Nephron (organoid): ENCODE data around the gene TADA3.

Source experiments
- H3K27ac Mint-ChIP-seq, 3 experiments: 2 replicates each; pipeline ENCODE4 v1.8.0; 2020; ENCODE audit warnings: mixed read lengths in 3 of 3, mild to moderate bottlenecking in 2 of 3, moderate library complexity in 1 of 3
- H3K27me3 Mint-ChIP-seq: 2 replicates; pipeline ENCODE4 v1.8.0; 2021; ENCODE audit warnings: low read depth, mild to moderate bottlenecking, moderate library complexity, mixed read lengths
- H3K36me3 Mint-ChIP-seq: 2 replicates; pipeline ENCODE4 v1.8.0; 2020; ENCODE audit warnings: low read depth, mixed read lengths
- H3K4me1 Mint-ChIP-seq: 2 replicates; pipeline ENCODE4 v1.8.0; 2020; ENCODE audit warnings: mixed read lengths
- H3K4me3 Mint-ChIP-seq, 3 experiments: 2 replicates each; pipeline ENCODE4 v1.8.0; 2020; ENCODE audit warnings: mild to moderate bottlenecking in 3 of 3, mixed read lengths in 3 of 3, moderate library complexity in 2 of 3
- H3K9me3 Mint-ChIP-seq: 2 replicates; pipeline ENCODE4 v1.8.0; 2020; ENCODE audit warnings: mixed read lengths
- CTCF ChIP-seq, 3 experiments: fragments of 200-600 bp; sonication (generic); IDR thresholded peaks; one replicate each; pipeline ENCODE4 v1.5.0; 2021; ENCODE audit warnings: antibody characterized with exemption in 3 of 3; ENCODE audit not compliant: unreplicated experiment in 3 of 3

The TADA3 gene

GRCh38 chr3:9768141-9768775, 24.0 kb downstream of the TADA3 start:
- no peak for TF ChIP-seq CTCF (IDR thresholded peaks at IDR 0.05; ENCODE audit: unreplicated experiment in 3 of 3)
- peak overlapping the region; percentile 74 to 87 (median 85) for H3K4me3 Mint-ChIP-seq
- peaks cover 36% of the 10 kb centered on the region for H3K4me1 Mint-ChIP-seq
- H3K36me3 Mint-ChIP-seq: peaks cover 3% of the 10 kb centered on the region
- H3K27me3 Mint-ChIP-seq: no peaks in the 10 kb centered on the region
- peak overlapping the region in 2 of 3 experiments; percentile 33 to 95 for H3K27ac Mint-ChIP-seq
- H3K9me3 Mint-ChIP-seq: no peaks in the 10 kb centered on the region

GRCh38 chr3:9767418-9767817, 24.9 kb downstream of the TADA3 start:
- TF ChIP-seq CTCF (IDR thresholded peaks at IDR 0.05; ENCODE audit: unreplicated experiment in 3 of 3): no peak
- peaks cover 31% of the 10 kb centered on the region for H3K4me1 Mint-ChIP-seq
- H3K4me3 Mint-ChIP-seq: peak overlapping the region in 2 of 3 experiments; percentile 18 to 87
- peak overlapping the region in 2 of 3 experiments; percentile 33 to 53 for H3K27ac Mint-ChIP-seq
- H3K36me3 Mint-ChIP-seq: peaks cover 3% of the 10 kb centered on the region
- no peaks in the 10 kb centered on the region for H3K27me3 Mint-ChIP-seq
- H3K9me3 Mint-ChIP-seq: no peaks in the 10 kb centered on the region

- Mint-ChIP-seq H3K4me3 (no peak overlapping the region), H3K4me1 (peaks cover 24% of the 10 kb centered on the region), H3K27me3 (no peaks in the 10 kb centered on the region), H3K27ac (no peak overlapping the region), H3K36me3 (peaks cover 8% of the 10 kb centered on the region), H3K9me3 (no peaks in the 10 kb centered on the region)
- TF ChIP-seq CTCF (IDR thresholded peaks at IDR 0.05; ENCODE audit: unreplicated experiment in 3 of 3): no peak
Measured at GRCh38 chr3:9765865-9766264, 26.4 kb downstream of the TADA3 start.

- H3K4me3 Mint-ChIP-seq: no peak overlapping the region
- TF ChIP-seq CTCF (IDR thresholded peaks at IDR 0.05; ENCODE audit: unreplicated experiment in 3 of 3): no peak
- H3K36me3 Mint-ChIP-seq: peaks cover 34% of the 10 kb centered on the region
- peaks cover 7% of the 10 kb centered on the region for H3K4me1 Mint-ChIP-seq
- H3K9me3 Mint-ChIP-seq: no peaks in the 10 kb centered on the region
- H3K27ac Mint-ChIP-seq: no peak overlapping the region
- no peaks in the 10 kb centered on the region for H3K27me3 Mint-ChIP-seq
Measured at GRCh38 chr3:9762871-9763270, 29.4 kb downstream of the TADA3 start.

GRCh38 chr3:9761919-9762318, 30.4 kb downstream of the TADA3 start:
- no peak overlapping the region for H3K4me3 Mint-ChIP-seq
- no peak for TF ChIP-seq CTCF (IDR thresholded peaks at IDR 0.05; ENCODE audit: unreplicated experiment in 3 of 3)
- H3K9me3 Mint-ChIP-seq: no peaks in the 10 kb centered on the region
- H3K4me1 Mint-ChIP-seq: no peaks in the 10 kb centered on the region
- no peak overlapping the region for H3K27ac Mint-ChIP-seq
- H3K36me3 Mint-ChIP-seq: peaks cover 37% of the 10 kb centered on the region
- no peaks in the 10 kb centered on the region for H3K27me3 Mint-ChIP-seq
